IPS-11a (cell line): ENCODE measurements around the gene SMIM13.

Source experiments
- H3K4me3 ChIP-seq: one replicate; pipeline ENCODE4 v1.5.1; 2013; ENCODE audit warnings: low read depth, low read length, control low read depth

The SMIM13 gene

GRCh38 chr6:11185204-11185842 lies 91.7 kb downstream of the SMIM13 start:
- H3K4me3 ChIP-seq, result no peak overlapping the region

GRCh38 chr6:11187301-11187700 lies 93.7 kb downstream of the SMIM13 start:
- H3K4me3 ChIP-seq, result no peak overlapping the region
